Measurements from ENCODE around the gene EFCAB10. TPM values are rescaled to one million over a fixed set of nuclear protein-coding genes. Genes with fewer than 3 reads are reported as not detected.

EFCAB10 gene
- total and polyA plus RNA-seq, 2 of the 13 experiments (the other 11 are each of a cell fraction or from before 2014, with no cell fraction given), result 0.40 TPM; not detected in 1

DNA sequence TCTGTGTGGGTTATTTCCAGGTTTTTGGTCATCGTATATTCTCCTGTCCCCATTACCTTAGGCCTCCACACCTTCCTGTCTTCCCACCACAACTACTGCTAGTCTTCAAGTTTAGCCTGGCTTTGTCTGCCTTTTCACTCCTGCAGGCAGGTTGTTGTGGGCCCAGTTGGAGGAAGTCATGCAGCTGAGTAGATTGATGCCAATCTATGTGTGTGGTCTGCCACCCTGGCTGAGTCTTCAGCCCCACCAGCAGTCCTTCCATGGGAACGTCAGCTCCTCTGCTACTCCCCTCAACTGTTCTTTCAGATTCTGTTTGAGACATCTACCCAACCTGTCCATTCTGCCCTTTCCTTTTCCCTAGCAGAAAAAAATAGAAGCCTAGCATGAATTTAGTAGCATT, 43.0 kb downstream of the EFCAB10 start:
- Histone ChIP-seq H2AFZ (ENCODE audit: low read length) (no peak overlapping the region), H3K4me2 (ENCODE audit: low read depth, low read length) (no peak overlapping the region), H3K27ac (ENCODE audit: extremely low read length, insufficient read depth, low read length) (no peak overlapping the region), H3K79me2 (ENCODE audit: insufficient read depth, low read length) (peaks cover 10% of the 10 kb centered on the region), H3K36me3 (replicated peaks in 1 of 2; ENCODE audit: control insufficient read depth in 1 of 2, insufficient read depth in 2 of 2, low read length in 2 of 2) (peaks cover 7 to 52% of the 10 kb centered on the region in 2 experiments), H3K4me3 (replicated peaks in 1 of 3; ENCODE audit: insufficient read depth in 1 of 3, low read depth in 2 of 3, low read length in 3 of 3) (no peak overlapping the region), H3K9me3 (ENCODE audit: low read length) (no peaks in the 10 kb centered on the region), H3K4me1 (ENCODE audit: insufficient read depth, low read length) (peaks cover 9% of the 10 kb centered on the region), H3K27me3 (ENCODE audit: control insufficient read depth in 1 of 2, insufficient read depth in 2 of 2, low read length in 2 of 2) (no peaks in the 10 kb centered on the region), H3K9ac (ENCODE audit: insufficient read depth, low read depth, low read length) (no peak overlapping the region), H4K20me1 (ENCODE audit: insufficient read depth, low read length) (no peaks in the 10 kb centered on the region)
- intact Hi-C loops (cut with micrococcal nuclease; ENCODE audit: unreplicated experiment), result no loop called here
- in situ Hi-C loops (cut with HindIII; ENCODE audit: extremely low pct_ligation_motif_present, low pct_unique_long_range_greater_than_20kb), result no loop called here
- no TSS peak for BruUV-seq (replicated peaks)
- DNase-seq (ENCODE audit: low spot score), result no peak
- ChIA-PET CTCF (ENCODE audit: low intra/inter-chr PET ratio, low total read pairs) (no interaction called here), POLR2A (no interaction called here)
- 95% methylated on average over 2 of the region's 2 CpGs for WGBS (ENCODE audit: low lambda C conversion rate)
- FAIRE-seq, result no peak
- TF ChIP-seq MYC (CRISPR knock-in tag; IDR thresholded peaks at IDR 0.05; ENCODE audit: borderline replicate concordance), result no peak
- TF ChIP-seq, protein P1, sequence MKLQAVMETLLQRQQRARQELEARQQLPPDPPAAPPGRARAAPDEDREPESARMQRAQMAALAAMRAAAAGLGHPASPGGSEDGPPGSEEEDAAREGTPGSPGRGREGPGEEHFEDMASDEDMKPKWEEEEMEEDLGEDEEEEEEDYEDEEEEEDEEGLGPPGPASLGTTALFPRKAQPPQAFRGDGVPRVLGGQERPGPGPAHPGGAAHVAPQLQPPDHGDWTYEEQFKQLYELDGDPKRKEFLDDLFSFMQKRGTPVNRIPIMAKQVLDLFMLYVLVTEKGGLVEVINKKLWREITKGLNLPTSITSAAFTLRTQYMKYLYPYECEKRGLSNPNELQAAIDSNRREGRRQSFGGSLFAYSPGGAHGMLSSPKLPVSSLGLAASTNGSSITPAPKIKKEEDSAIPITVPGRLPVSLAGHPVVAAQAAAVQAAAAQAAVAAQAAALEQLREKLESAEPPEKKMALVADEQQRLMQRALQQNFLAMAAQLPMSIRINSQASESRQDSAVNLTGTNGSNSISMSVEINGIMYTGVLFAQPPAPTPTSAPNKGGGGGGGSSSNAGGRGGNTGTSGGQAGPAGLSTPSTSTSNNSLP (IDR thresholded peaks at IDR 0.05; ENCODE audit: low read depth, low read length), result no peak
- no peak for TF ChIP-seq MAFG (CRISPR knock-in tag; IDR thresholded peaks at IDR 0.05)
- no peak for TF ChIP-seq GATA4 (IDR thresholded peaks at IDR 0.05; ENCODE audit: borderline replicate concordance, low read depth)
- no peak for TF ChIP-seq POGZ (CRISPR knock-in tag; IDR thresholded peaks at IDR 0.05)
- TF ChIP-seq ARID5B (CRISPR knock-in tag; IDR thresholded peaks at IDR 0.05), result no peak
- no peak for TF ChIP-seq ZNF225 (CRISPR knock-in tag; IDR thresholded peaks at IDR 0.05)
- no peak for TF ChIP-seq TBL1XR1 (IDR thresholded peaks at IDR 0.05; ENCODE audit: borderline replicate concordance, low read length, partially characterized antibody)
- TF ChIP-seq ZNF136 (CRISPR knock-in tag; IDR thresholded peaks at IDR 0.05; ENCODE audit: low read depth), result no peak
- no peak for TF ChIP-seq SMAD1 (CRISPR knock-in tag; IDR thresholded peaks at IDR 0.05; ENCODE audit: borderline replicate concordance, low read depth)
- no peak for TF ChIP-seq CHD2 (IDR thresholded peaks at IDR 0.05; ENCODE audit: low read depth, low read length)
- ATAC-seq, result no peak
